Colonic mucosa (tissue), 4 donors: Measurements from ENCODE around the gene PLXNB2. TPM values are rescaled to one million over a fixed set of nuclear protein-coding genes. Genes with fewer than 3 reads are reported as not detected.

ENCODE experiments used
- DNase-seq: peaks from one replicate; pipeline ENCODE4 v3.0.0-alpha.2; 2020
- H3K27ac ChIP-seq: fragments of 200-600 bp; one replicate; pipeline ENCODE4 v1.8.0; 2021
- H3K27me3 ChIP-seq: fragments of 200-600 bp; one replicate; pipeline ENCODE4 v1.8.0; 2021
- H3K36me3 ChIP-seq: fragments of 200-600 bp; one replicate; pipeline ENCODE4 v1.8.0; 2021
- H3K4me1 ChIP-seq: fragments of 200-600 bp; one replicate; pipeline ENCODE4 v1.8.0; 2021; ENCODE audit warnings: mild to moderate bottlenecking
- H3K4me3 ChIP-seq: fragments of 200-600 bp; one replicate; pipeline ENCODE4 v1.8.0; 2021
- H3K9ac ChIP-seq, 2 donors: one replicate each; pipeline ENCODE4 v1.7.0; 2013; ENCODE audit warnings: control low read depth in 2 of 2, low read depth in 2 of 2, low read length in 2 of 2
- H3K9me3 ChIP-seq: fragments of 200-600 bp; one replicate; pipeline ENCODE4 v1.8.0; 2021
- CTCF ChIP-seq: fragments of 200-600 bp; IDR thresholded peaks from one replicate; pipeline ENCODE4 v1.8.0; 2022; ENCODE audit warnings: antibody characterized with exemption, mild to moderate bottlenecking
- intact Hi-C: fragments of 100-400 bp; cut with DNase I; formaldehyde crosslinking; loops from one replicate; pipeline ENCODE4 v1.14.1; 2022
- total RNA-seq, 2 donors: library from RNA; stranded (reverse); fragmentation: NEBNext Ultra II Directional in 1 of 2; extraction: Animal tissue kit (Norgen Biotek cat#: 25700) in 1 of 2; gene quantifications; one replicate each; pipeline ENCODE4 v1.2.1, GENCODE V29; 2021
- donor health status: healthy.
- donor health status: DM: no; HTN: no; CAD: no.
- donor health status: DM: no; HTN: no; CAD: no.

Gene PLXNB2
- total RNA-seq, 2 donors from 2014 or later: 270 to 339 TPM

- Histone ChIP-seq H3K36me3 (no peaks in the 10 kb centered on the region), H3K9me3 (no peaks in the 10 kb centered on the region), H3K9ac (no peak overlapping the region), H3K27me3 (peaks cover 24% of the 10 kb centered on the region), H3K27ac (no peak overlapping the region), H3K4me3 (peak overlapping the region; percentile 30), H3K4me1 (no peaks in the 10 kb centered on the region)
- intact Hi-C loops: no loop called here
- no peak for DNase-seq
- no peak for TF ChIP-seq CTCF
These were observed 46.4 kb downstream of the PLXNB2 start for GRCh38 chr22:50260801-50261614.

GRCh38 chr22:50260434-50260800, 47.0 kb downstream of the PLXNB2 start:
- Histone ChIP-seq H3K4me3 (peak overlapping the region; percentile 30), H3K27ac (no peak overlapping the region), H3K9ac (peak overlapping the region in 1 of 2 donors; percentile 12), H3K9me3 (no peaks in the 10 kb centered on the region), H3K36me3 (no peaks in the 10 kb centered on the region), H3K27me3 (peaks cover 24% of the 10 kb centered on the region), H3K4me1 (no peaks in the 10 kb centered on the region)
- intact Hi-C loops: no loop called here
- DNase-seq: no peak
- TF ChIP-seq CTCF: no peak

GRCh38 chr22:50259302-50259701, 48.1 kb downstream of the PLXNB2 start:
- Histone ChIP-seq H3K27me3 (peaks cover 24% of the 10 kb centered on the region), H3K36me3 (no peaks in the 10 kb centered on the region), H3K4me1 (no peaks in the 10 kb centered on the region), H3K27ac (no peak overlapping the region), H3K9me3 (no peaks in the 10 kb centered on the region), H3K4me3 (no peak overlapping the region), H3K9ac (no peak overlapping the region)
- intact Hi-C loops: loop anchor here (10.0 kb wide), 1 partner anchor 245 kb away; the partner anchor contains the start of genes LMF2 and NCAPH2
- DNase-seq: no peak
- no peak for TF ChIP-seq CTCF

GRCh38 chr22:50258361-50259292, 48.8 kb downstream of the PLXNB2 start:
- Histone ChIP-seq H3K9me3 (no peaks in the 10 kb centered on the region), H3K4me1 (no peaks in the 10 kb centered on the region), H3K27ac (no peak overlapping the region), H3K27me3 (peaks cover 24% of the 10 kb centered on the region), H3K4me3 (no peak overlapping the region), H3K36me3 (no peaks in the 10 kb centered on the region), H3K9ac (no peak overlapping the region)
- intact Hi-C loops: loop anchor here (10.0 kb wide), 1 partner anchor 246 kb away; the partner anchor contains the start of genes LMF2 and NCAPH2
- no peak for TF ChIP-seq CTCF
- DNase-seq: no peak
